ENCODE results near the gene C18orf63.

Gene C18orf63

GRCh38 chr18:74331404-74331803, 15.8 kb downstream of the C18orf63 start:
- no peak for DNase-seq

- no peak for DNase-seq
Measured at GRCh38 chr18:74333091-74333490, 17.5 kb downstream of the C18orf63 start.

DNA sequence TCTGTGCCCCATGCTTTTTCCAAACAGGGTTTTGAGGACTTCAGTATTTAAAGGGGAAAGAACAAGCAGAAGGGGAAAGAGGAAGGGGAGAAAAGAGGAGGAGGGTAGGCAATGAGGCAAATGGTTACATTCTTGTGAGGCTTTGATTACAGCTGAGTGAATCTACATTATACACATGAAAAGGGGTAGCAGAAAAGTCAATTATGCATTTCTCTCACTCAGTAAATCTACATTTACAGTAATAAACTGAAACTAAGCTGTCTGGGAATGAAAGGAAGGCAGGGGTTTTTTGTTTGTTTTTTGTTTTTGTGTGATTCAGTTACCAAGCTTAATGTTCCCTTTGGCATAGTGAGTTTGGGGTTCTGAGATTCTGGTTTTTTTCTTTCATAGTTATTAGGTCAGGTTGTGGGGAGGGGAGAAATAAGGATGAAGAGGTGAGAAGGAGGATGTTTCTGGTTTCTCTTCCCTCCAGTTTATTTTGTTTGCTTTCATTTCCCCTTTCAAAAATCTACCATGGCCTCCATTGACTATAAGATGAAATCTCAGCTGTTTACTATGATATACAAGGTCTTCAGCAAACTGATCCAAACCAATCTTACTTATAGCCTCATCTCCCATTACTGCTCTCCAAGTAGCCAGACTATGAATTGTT, 18.7 kb downstream of the C18orf63 start:
- DNase-seq = no peak

GRCh38 chr18:74336656-74337055, 21.0 kb downstream of the C18orf63 start:
- DNase-seq = no peak

DNA sequence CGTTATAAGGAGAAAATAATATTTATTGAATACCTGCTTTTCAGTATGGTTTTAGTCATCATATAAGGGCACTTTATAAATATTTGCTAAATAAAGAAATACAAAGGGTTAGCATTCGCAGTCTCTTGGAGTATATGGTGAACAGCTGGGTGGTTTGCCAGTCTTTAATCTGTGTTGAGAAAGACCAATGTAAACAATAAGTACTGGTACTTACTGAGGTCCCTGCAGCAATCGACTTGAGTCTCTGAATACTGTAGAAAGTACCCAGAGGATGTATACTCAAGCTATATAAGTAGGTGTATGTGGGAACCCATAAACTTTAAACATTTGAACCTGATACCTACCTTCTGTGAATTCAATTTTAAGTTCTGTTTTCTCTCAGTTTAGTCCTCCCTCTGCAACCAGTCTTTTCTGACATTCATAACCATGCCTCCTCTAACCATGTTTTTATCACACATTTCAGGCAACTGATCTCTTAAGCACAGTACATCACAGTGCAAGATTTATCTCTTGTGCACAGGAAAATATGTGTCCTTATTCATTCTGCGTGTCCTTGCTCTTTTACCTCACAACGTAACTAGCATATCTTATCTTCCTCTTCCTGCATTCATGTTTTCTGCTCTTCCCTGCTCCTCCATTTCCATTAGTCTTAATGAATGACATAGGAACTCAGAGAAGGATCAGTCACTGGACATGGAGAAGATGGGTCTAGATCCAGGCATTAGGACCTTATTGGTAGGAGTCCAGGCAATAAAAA, 21.7 kb downstream of the C18orf63 start:
- no peak for DNase-seq

DNA sequence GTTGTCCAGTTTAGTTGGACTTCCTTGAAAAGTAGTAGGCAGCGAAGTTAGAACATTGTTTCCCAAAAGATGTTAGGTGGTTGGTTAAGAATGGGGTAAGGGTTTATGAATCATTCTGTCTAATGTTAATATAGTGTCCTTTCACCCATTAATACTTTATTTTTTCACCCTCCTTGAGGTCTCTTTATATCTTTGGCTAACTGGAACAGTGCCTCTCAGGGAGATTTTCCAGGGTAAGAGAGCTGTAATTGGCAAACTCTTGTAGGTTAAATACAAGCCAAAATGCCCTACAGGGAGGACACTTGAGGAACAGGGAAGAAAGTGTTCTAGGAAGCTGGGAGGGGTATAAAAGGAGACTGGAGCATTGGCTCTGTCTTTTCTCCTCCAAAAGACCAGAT, 22.3 kb downstream of the C18orf63 start:
- no peak for DNase-seq

DNA sequence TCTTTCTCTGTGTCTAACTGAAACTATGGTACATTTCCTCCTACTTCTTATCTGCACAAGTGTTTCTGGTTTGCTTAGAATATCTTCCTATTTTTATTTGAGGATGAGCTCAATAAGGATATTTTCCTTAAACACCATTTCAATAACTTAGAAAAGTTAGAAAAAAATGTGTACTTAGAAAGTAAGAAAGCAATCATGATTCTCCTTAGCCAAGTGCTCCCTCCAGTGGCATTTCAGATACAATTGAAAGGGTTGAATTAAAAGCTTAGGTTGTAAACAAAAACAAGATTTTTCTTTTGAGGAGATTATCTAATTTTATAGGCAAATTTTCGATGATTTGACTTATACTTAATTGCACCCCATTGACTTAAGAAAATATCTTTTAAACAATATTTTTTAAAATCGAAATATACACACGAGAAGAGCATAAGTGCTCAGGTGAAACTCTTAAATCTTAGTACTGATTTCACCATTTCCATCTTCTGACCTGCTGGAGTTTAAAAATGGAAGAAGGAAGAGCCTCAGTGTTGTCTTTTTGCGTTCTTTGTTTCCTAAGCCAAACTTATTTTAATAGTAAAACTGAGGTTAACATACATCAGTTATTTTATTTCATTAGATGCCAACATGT, 26.9 kb downstream of the C18orf63 start:
- DNase-seq = no peak

DNA sequence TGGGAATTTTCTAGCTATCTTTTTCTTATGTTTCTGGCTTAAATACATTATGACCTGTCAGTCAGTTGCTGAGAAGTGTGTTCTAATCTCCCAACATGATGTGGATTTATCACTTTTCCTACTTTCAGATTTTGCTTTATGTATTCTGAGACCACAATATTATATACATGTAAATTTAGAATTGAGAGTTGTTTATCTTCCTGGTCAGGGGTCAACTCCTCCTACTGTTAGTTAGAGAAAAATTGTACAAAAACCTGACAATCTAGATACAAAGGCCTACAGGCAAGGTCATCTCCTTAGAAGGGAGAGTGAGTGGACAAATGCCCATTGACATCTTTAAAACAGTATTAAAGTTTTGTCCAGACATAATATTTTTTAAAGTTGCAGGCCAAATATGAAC, 30.6 kb downstream of the C18orf63 start:
- no peak for DNase-seq

DNA sequence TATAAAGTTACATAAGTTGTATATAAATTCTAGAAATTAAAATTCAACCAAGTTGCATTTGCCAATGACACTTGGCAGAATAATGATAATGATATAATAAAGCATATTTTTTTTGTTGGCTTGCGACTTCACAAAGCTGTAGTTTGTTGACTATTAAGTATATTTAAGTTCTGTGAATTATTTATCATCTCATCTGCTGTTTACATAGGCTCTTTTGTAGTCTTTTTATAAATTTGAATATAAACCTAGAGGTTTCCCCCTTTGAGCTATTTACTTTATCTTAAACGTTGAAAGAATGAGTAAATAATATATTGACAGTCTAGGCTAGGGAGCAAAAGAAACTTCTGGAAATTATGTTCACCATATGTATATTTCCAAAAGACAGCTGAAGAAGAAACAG, 32.9 kb downstream of the C18orf63 start:
- DNase-seq = no peak

DNA sequence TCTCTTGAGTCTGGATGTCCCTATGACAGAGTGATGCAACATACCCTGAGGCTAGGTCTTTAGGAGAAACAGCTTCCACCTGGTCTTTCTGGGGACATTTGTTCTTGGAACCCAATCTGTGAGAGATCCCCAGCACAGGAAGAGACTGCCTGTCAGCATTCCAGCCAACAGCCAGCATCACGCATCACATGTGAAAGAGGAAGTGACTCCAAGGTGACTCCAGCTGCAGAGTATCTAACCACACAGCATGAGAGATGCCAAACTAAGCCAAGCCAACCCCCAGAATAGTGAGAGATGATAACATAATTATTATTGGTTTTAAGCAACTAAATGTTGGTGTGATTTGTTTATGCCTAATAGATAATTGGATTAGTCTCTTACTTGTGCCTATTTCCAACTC, 35.7 kb downstream of the C18orf63 start:
- no peak for DNase-seq

DNA sequence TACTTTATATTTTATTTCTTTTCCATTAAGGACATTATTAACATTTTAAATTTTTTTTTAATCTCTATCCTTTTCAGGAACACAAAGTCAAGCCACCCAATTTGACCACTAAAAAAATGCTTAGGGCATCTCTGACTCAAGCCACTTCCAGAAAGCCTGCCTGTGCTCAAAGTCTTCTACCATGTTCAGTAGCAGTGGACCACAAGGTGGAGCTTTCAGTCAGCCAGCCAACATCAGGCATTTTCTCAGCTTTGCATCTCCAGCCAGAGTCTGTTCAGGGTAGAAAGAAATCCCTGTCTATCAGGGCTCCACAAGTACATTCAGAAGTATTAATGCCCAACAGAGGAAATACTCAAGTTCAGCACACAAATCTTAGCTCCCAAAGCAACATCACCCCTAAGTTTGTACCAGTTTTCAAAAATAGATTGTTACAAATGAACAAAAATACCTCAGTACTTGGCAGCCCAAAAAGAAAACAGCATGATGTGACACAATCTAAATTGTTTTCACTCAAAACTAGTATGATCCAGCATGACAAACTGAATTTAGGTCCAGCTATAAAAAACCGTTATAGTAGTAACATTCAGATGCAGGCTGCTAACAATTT, 37.6 kb downstream of the C18orf63 start:
- peak; percentile 11 for DNase-seq

DNA sequence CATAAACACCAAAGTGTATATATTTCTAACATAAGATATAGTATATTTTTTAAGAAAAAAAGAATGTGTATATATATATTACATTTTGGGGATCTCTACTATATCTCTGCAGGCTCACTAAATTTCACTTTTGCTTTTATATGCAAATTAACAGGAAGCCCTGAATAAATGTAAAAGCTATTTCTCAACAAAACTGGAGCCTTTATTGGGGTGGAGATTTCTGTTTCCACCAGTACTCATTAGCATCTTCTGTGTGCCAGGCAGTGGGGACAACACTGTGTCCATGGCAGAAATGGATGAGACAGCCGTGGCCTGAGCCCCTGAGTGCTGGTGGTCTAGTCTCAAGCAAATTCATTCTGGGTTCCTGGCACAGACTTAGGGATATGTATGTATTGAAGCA, 41.3 kb downstream of the C18orf63 start:
- no peak for DNase-seq

GRCh38 chr18:74360852-74361655, 45.4 kb downstream of the C18orf63 start:
- no peak for DNase-seq

DNA sequence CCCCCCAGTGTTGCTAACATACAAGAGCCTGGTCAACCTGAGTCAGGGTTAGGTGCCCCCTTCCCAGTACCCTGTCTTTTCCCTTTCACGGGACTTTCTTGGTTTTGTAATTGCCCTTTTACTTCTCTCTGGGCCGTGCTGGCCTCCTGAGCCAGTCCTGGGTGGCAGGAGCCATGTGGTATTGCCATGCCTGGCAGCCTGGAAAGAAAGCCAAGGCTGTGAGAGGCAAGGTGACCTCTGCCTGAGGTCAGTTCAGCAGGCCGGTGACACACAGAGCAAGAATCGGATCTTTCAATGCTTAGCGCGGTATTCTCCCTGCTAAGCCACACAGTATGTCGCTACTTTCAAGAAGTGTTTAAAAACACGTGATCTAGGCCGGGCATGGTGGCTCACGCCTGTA, 52.3 kb downstream of the C18orf63 start:
- DNase-seq = no peak

- DNase-seq = no peak
Measured at GRCh38 chr18:74368901-74369705, 53.5 kb downstream of the C18orf63 start.

- DNase-seq = no peak
Measured at GRCh38 chr18:74370115-74370514, 54.5 kb downstream of the C18orf63 start.

DNA sequence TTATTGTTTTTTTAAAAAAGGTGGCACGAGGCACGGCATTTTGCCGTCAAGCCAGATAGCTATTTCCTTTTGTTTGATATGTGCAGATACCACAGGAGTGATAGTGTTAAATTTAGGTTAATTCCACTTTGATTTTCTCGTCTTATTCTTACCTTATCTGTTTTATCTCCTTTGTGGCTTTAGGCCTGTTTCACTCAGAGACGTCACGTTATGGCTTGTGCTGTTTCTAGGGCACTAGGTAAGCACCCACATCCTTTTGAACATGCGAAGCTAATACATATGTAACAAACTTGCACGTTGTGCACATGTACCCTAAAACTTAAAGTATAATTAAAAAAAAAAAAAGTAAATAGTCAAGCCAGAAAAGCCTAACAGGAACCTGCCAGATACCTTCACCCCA, 57.8 kb downstream of the C18orf63 start:
- no peak for DNase-seq

- DNase-seq = no peak
Measured at GRCh38 chr18:74375999-74376398, 60.4 kb downstream of the C18orf63 start.

GRCh38 chr18:74376523-74376922, 60.9 kb downstream of the C18orf63 start:
- no peak for DNase-seq

- no peak for DNase-seq
Measured at GRCh38 chr18:74377776-74378175, 62.1 kb downstream of the C18orf63 start.

DNA sequence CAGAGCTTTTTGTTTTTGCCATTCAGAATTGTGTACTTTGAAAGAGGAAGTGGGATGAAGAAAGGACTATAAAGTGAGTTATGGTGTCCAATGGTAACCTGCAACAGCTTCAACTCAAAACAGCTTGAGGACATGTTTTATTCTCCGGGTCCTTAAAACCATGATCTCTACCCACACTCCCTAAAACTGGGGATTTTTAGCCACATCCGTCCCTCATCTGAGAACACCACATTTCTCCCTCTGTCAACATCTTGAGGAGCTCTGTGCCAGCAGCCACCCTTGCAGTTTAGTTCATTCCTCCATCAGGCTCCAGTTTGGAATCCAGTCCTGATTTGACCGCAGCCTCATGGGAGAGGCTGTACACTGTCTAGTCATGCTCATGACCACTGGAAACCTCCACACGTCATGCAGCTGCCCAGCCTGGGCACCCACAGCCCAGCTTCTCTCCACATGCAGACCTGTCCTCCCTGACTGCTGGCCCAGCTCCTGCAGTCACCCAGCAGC, 62.6 kb downstream of the C18orf63 start:
- no peak for DNase-seq

GRCh38 chr18:74380916-74381315, 65.3 kb downstream of the C18orf63 start:
- no peak for DNase-seq

Data from NCI-H524 treated with DMSO at 0.1 percent for 48 hours (cell line).